Effector memory CD8-positive, alpha-beta T cell (primary cell): ENCODE results near the gene CCDC93.
A peak's percentile ranks its signal among the peaks of the same experiment; 100 is the strongest.
"Not testable (repeated sequence)": the region's sequence is repeated elsewhere in the genome, so short reads cannot be mapped to it uniquely, and the experiment has no call there.

Experiments
- ATAC-seq: fragments of 150-1000 bp; cut with Tn5 transposase; replicated peaks from 2 replicates; pipeline ENCODE4 v1.10.0; 2021; ENCODE audit warnings: mild to moderate bottlenecking, moderate library complexity
- DNase-seq, 3 experiments: peaks; one replicate each; pipeline ENCODE4 v3.0.0; 2021
- H3K27ac Mint-ChIP-seq, 2 donors: one replicate each; pipeline ENCODE4 v1.8.0; 2022; ENCODE audit warnings: mild to moderate bottlenecking in 2 of 2, mixed read lengths in 2 of 2, moderate library complexity in 2 of 2
- H3K27me3 Mint-ChIP-seq, 2 donors: one replicate each; pipeline ENCODE4 v1.8.0; 2022; ENCODE audit warnings: mixed read lengths in 2 of 2
- H3K36me3 Mint-ChIP-seq: one replicate; pipeline ENCODE4 v1.8.0; 2022; ENCODE audit warnings: mild to moderate bottlenecking, moderate library complexity, mixed read lengths; ENCODE audit not compliant: insufficient read depth
- H3K4me1 Mint-ChIP-seq, 2 donors: one replicate each; pipeline ENCODE4 v1.8.0; 2022; ENCODE audit warnings: low read depth in 2 of 2, mixed read lengths in 2 of 2
- H3K4me3 Mint-ChIP-seq, 2 donors: one replicate each; pipeline ENCODE4 v1.8.0; 2022; ENCODE audit warnings: mild to moderate bottlenecking in 2 of 2, mixed read lengths in 2 of 2, moderate library complexity in 2 of 2
- H3K9me3 Mint-ChIP-seq, 2 donors: one replicate each; pipeline ENCODE4 v1.8.0; 2022; ENCODE audit warnings: mixed read lengths in 2 of 2

Gene CCDC93

GRCh38 chr2:118031566-118031965 is 17.7 kb upstream of the CCDC93 start:
- Mint-ChIP-seq H3K9me3 (peaks cover 0 to 3% of the 10 kb centered on the region in 2 donors), H3K36me3 (no peaks in the 10 kb centered on the region), H3K4me3 (no peak overlapping the region), H3K27ac (no peak overlapping the region), H3K27me3 (peaks cover 63% of the 10 kb centered on the region in 2 donors), H3K4me1 (no peaks in the 10 kb centered on the region)
- ATAC-seq (no peak), DNase-seq (no peak)

- no peak for ATAC-seq
- Mint-ChIP-seq H3K4me1 (no peaks in the 10 kb centered on the region), H3K27me3 (peaks cover 53 to 55% of the 10 kb centered on the region in 2 donors), H3K36me3 (no peaks in the 10 kb centered on the region), H3K9me3 (no peaks in the 10 kb centered on the region), H3K27ac (no peak overlapping the region), H3K4me3 (no peak overlapping the region)
- no peak for DNase-seq
Measured at GRCh38 chr2:118029025-118029424, 15.2 kb upstream of the CCDC93 start.

GRCh38 chr2:118021356-118021755 is 7.5 kb upstream of the CCDC93 start:
- Mint-ChIP-seq H3K27me3 (peaks cover 16 to 24% of the 10 kb centered on the region in 2 donors), H3K4me3 (no peak overlapping the region), H3K9me3 (no peaks in the 10 kb centered on the region), H3K27ac (no peak overlapping the region), H3K36me3 (no peaks in the 10 kb centered on the region), H3K4me1 (peaks cover 0 to 3% of the 10 kb centered on the region in 2 donors)
- ATAC-seq: no peak
- no peak for DNase-seq

GRCh38 chr2:118019821-118020220 is 6.0 kb upstream of the CCDC93 start:
- no peak overlapping the region for H3K27ac Mint-ChIP-seq
- H3K9me3 Mint-ChIP-seq: no peaks in the 10 kb centered on the region
- ATAC-seq (no peak), DNase-seq (no peak)
- H3K4me3 Mint-ChIP-seq: no peak overlapping the region
- H3K36me3 Mint-ChIP-seq: no peaks in the 10 kb centered on the region
- H3K4me1 Mint-ChIP-seq: peaks cover 1 to 4% of the 10 kb centered on the region in 2 donors
- H3K27me3 Mint-ChIP-seq: peaks cover 13 to 18% of the 10 kb centered on the region in 2 donors

GRCh38 chr2:118016911-118017310 is 3.0 kb upstream of the CCDC93 start:
- Mint-ChIP-seq H3K27ac (no peak overlapping the region), H3K4me3 (no peak overlapping the region), H3K9me3 (no peaks in the 10 kb centered on the region), H3K27me3 (peaks cover 7 to 10% of the 10 kb centered on the region in 2 donors), H3K4me1 (peaks cover 17 to 21% of the 10 kb centered on the region in 2 donors), H3K36me3 (peaks cover 13% of the 10 kb centered on the region)
- ATAC-seq: no peak
- DNase-seq: no peak

- H3K9me3 Mint-ChIP-seq, DNase-seq, H3K27ac Mint-ChIP-seq, ATAC-seq, H3K4me3 Mint-ChIP-seq: not testable (repeated sequence)
- H3K36me3 Mint-ChIP-seq: peaks cover 13% of the 10 kb centered on the region
- H3K4me1 Mint-ChIP-seq: peaks cover 23 to 26% of the 10 kb centered on the region in 2 donors
- peaks cover 3 to 10% of the 10 kb centered on the region in 2 donors for H3K27me3 Mint-ChIP-seq
Measured at GRCh38 chr2:118015761-118016160, 1.9 kb upstream of the CCDC93 start.

GRCh38 chr2:118014492-118014824 is 588 bp upstream of the CCDC93 start:
- no peaks in the 10 kb centered on the region for H3K9me3 Mint-ChIP-seq
- H3K27me3 Mint-ChIP-seq: peaks cover 0 to 10% of the 10 kb centered on the region in 2 donors
- H3K36me3 Mint-ChIP-seq: peaks cover 13% of the 10 kb centered on the region
- peaks cover 29 to 33% of the 10 kb centered on the region in 2 donors for H3K4me1 Mint-ChIP-seq
- H3K4me3 Mint-ChIP-seq: peak overlapping the region; percentile 87 to 92
- DNase-seq (no peak), ATAC-seq (no peak)
- peak overlapping the region; percentile 92 to 94 for H3K27ac Mint-ChIP-seq

- H3K4me1 Mint-ChIP-seq: peaks cover 29 to 33% of the 10 kb centered on the region in 2 donors
- ATAC-seq: peak; percentile 28
- H3K27ac Mint-ChIP-seq: peak overlapping the region; percentile 92 to 94
- peak overlapping the region; percentile 87 to 92 for H3K4me3 Mint-ChIP-seq
- DNase-seq: peak in 2 of 3 experiments; percentile 9 to 27
- no peaks in the 10 kb centered on the region for H3K27me3 Mint-ChIP-seq
- no peaks in the 10 kb centered on the region for H3K9me3 Mint-ChIP-seq
- peaks cover 16% of the 10 kb centered on the region for H3K36me3 Mint-ChIP-seq
Measured at GRCh38 chr2:118013221-118013723, 598 bp downstream of the CCDC93 start.

GRCh38 chr2:118012778-118013177 is 1.1 kb downstream of the CCDC93 start:
- H3K4me3 Mint-ChIP-seq: peak overlapping the region; percentile 87 to 92
- H3K9me3 Mint-ChIP-seq: no peaks in the 10 kb centered on the region
- H3K4me1 Mint-ChIP-seq: peaks cover 29 to 33% of the 10 kb centered on the region in 2 donors
- H3K36me3 Mint-ChIP-seq: peaks cover 21% of the 10 kb centered on the region
- ATAC-seq: no peak
- no peak for DNase-seq
- H3K27me3 Mint-ChIP-seq: no peaks in the 10 kb centered on the region
- peak overlapping the region; percentile 92 to 94 for H3K27ac Mint-ChIP-seq

GRCh38 chr2:118010473-118010872 is 3.4 kb downstream of the CCDC93 start:
- Mint-ChIP-seq H3K9me3 (no peaks in the 10 kb centered on the region), H3K4me3 (no peak overlapping the region), H3K4me1 (peaks cover 27 to 33% of the 10 kb centered on the region in 2 donors), H3K27me3 (no peaks in the 10 kb centered on the region), H3K36me3 (peaks cover 44% of the 10 kb centered on the region), H3K27ac (peak overlapping the region in 1 of 2 donors; percentile 0)
- ATAC-seq (no peak), DNase-seq (no peak)

GRCh38 chr2:118006861-118007260 is 7.0 kb downstream of the CCDC93 start:
- Mint-ChIP-seq H3K36me3 (peaks cover 47% of the 10 kb centered on the region), H3K27ac (peak overlapping the region in 1 of 2 donors; percentile 47), H3K9me3 (no peaks in the 10 kb centered on the region), H3K27me3 (no peaks in the 10 kb centered on the region), H3K4me1 (peaks cover 15 to 17% of the 10 kb centered on the region in 2 donors), H3K4me3 (no peak overlapping the region)
- DNase-seq (no peak), ATAC-seq (no peak)

GRCh38 chr2:118006326-118006725 is 7.5 kb downstream of the CCDC93 start:
- Mint-ChIP-seq H3K27ac (peak overlapping the region in 1 of 2 donors; percentile 47), H3K4me3 (no peak overlapping the region), H3K27me3 (no peaks in the 10 kb centered on the region), H3K4me1 (peaks cover 10 to 12% of the 10 kb centered on the region in 2 donors), H3K9me3 (no peaks in the 10 kb centered on the region), H3K36me3 (peaks cover 53% of the 10 kb centered on the region)
- ATAC-seq (no peak), DNase-seq (no peak)

- H3K27ac Mint-ChIP-seq: peak overlapping the region in 1 of 2 donors; percentile 17
- H3K36me3 Mint-ChIP-seq: peaks cover 70% of the 10 kb centered on the region
- no peak overlapping the region for H3K4me3 Mint-ChIP-seq
- peak; percentile 58 to 65 (median 62) for DNase-seq
- peak; percentile 99 for ATAC-seq
- H3K4me1 Mint-ChIP-seq: peaks cover 4 to 13% of the 10 kb centered on the region in 2 donors
- H3K9me3 Mint-ChIP-seq: no peaks in the 10 kb centered on the region
- no peaks in the 10 kb centered on the region for H3K27me3 Mint-ChIP-seq
Measured at GRCh38 chr2:118003396-118003824, 10.5 kb downstream of the CCDC93 start.

GRCh38 chr2:118000041-118000440 is 13.8 kb downstream of the CCDC93 start:
- DNase-seq (no peak), ATAC-seq (no peak)
- H3K27me3 Mint-ChIP-seq: no peaks in the 10 kb centered on the region
- H3K36me3 Mint-ChIP-seq: peaks cover 66% of the 10 kb centered on the region
- H3K9me3 Mint-ChIP-seq: no peaks in the 10 kb centered on the region
- no peak overlapping the region for H3K4me3 Mint-ChIP-seq
- peaks cover 4 to 13% of the 10 kb centered on the region in 2 donors for H3K4me1 Mint-ChIP-seq
- H3K27ac Mint-ChIP-seq: no peak overlapping the region
